Lower leg skin (tissue), 3 donors: ENCODE data around the gene MRPL3.

Experiments
- CTCF ChIP-seq, 3 donors: fragments of 450-650 bp; IDR thresholded peaks; one replicate each; pipeline ENCODE4 v1.5.1; 2016; ENCODE audit warnings: antibody characterized with exemption in 3 of 3, mild to moderate bottlenecking in 3 of 3, moderate library complexity in 2 of 3
- POLR2A ChIP-seq, 2 donors: fragments of 450-650 bp; IDR thresholded peaks; one replicate each; pipeline ENCODE4 v1.6.1; 2016 to 2017; ENCODE audit warnings: antibody characterized with exemption in 2 of 2, mild to moderate bottlenecking in 1 of 2, moderate library complexity in 1 of 2

- no peak for TF ChIP-seq CTCF (IDR thresholded peaks at IDR 0.05)
- TF ChIP-seq POLR2A (IDR thresholded peaks at IDR 0.05), result no peak
These were observed 71.0 kb downstream of the MRPL3 start for GRCh38 chr3:131431754-131432153.
